Mesangial cell (primary cell): ENCODE measurements around the gene DNAJC16. TPM values are rescaled to one million over a fixed set of nuclear protein-coding genes. Genes with fewer than 3 reads are reported as not detected.

Source experiments
- total RNA-seq: library from RNA; depleted of rRNA; stranded (reverse); fragments of >200 nt; gene quantifications from 2 replicates; pipeline ENCODE4 v1.2.3, GENCODE V29; 2015

Gene DNAJC16
- total RNA-seq: 8.6 and 12.7 TPM in 2 replicates

DNA sequence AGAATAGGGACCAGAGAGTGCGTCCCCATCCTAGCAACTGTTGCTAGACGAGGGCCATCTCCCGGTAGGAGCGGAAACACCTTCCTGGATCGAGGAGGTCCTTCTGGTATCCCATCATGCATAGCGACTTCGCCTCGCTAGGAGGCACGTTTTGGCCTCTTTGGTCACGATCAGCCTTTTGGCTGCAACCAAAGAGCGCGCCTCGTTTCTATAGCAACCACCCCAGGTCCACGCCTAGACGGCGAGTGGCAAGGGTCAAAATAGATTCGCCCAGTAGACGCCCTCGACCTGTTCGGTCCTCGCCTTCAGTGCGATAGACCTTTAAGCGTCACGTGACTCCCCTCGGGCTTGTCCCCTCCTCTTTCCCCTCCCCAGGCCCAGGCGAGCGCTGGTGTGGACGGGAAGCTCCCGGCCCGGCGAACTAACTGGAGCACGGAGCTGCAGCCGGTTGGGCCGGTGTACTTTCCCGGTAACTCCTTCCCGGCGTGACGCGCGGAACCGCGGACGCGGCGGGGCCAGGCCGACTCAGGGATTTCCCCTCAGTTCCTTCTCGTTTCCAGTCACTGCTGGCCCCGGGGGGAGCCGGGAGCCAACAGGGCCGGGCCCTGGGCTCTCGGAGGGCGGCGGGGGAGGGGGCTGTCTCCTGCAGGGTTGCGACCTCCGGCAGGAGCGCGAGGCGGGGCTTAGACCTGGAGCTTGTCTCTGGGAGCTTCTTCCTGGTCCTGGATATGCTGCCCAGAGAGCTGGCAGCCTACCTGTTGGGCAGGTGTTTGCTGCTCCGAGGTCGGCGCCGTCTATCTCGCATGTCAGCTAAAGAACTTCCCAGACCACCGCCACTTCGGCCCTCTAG, at the start of gene DNAJC16:
Gene DNAJC16, plus strand, starts transcription at position 359 of the 850 bp plus-strand sequence. CDS start 2,258 bp downstream, outside the sequence.

DNA sequence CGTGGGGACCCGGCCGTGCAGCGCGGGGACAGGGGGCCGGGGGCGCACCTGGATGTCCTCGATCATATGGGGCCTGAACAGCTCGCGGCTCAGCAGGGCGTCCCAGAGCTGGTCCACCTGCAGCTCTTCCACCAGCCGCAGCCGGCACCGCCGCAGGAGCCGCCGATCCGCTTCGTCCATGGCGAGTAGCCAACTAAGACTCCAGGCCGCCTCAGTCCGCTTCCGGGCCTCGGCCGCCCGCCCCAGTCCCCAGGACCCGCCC, 2.7 kb upstream of the DNAJC16 start, which contains the start of gene CASP9:
Gene CASP9, minus strand, starts transcription at position 195 of the 262 bp plus-strand sequence. Its CDS starts 15 bp downstream, at position 180.

DNA sequence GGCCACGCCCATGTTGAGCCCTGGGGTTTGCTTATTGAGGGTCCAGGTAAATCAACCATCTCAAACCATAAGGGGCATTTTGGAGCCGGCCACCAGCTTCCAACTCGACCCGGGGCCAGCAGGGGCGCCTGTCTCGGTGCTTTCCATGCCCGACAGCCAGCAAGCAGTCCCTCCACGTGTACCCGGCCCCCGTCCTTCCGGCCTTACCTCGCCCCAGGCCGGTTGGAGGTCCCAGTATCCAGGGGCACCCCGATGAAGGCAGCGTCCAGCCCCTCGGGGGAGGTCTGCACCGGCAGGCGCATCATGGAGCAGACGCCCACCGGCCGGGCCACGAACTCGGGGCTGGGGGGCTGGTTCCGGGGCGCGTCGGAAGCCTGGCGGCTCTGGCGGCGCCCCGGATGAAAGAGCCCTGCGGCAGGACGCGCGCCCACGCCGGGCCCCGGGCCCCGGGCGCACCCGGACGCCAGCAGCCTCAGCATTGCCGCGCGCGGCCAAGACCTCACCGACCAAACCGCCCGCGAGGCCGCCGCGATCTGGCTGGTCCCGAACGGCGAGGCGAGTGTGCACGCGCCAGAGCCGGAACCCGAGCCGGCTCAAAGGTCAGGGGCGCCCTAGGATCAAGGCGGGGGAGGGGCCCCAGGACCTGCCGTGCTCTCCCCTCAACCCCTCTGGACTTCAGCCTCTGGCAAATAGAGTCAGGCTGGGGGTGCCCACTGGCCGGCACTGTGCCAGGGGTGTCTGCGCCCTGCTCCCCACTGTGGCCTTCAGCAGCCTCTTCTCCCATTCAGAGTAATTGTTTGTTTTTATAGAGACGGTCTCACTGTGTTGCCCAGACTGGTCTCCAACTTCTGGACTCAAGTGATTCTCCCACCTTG, 58.1 kb downstream of the DNAJC16 start, which contains the start of gene AGMAT:
Gene AGMAT, minus strand, starts transcription at position 563 of the 875 bp plus-strand sequence. Its CDS starts 84 bp downstream, at position 479.

DNA sequence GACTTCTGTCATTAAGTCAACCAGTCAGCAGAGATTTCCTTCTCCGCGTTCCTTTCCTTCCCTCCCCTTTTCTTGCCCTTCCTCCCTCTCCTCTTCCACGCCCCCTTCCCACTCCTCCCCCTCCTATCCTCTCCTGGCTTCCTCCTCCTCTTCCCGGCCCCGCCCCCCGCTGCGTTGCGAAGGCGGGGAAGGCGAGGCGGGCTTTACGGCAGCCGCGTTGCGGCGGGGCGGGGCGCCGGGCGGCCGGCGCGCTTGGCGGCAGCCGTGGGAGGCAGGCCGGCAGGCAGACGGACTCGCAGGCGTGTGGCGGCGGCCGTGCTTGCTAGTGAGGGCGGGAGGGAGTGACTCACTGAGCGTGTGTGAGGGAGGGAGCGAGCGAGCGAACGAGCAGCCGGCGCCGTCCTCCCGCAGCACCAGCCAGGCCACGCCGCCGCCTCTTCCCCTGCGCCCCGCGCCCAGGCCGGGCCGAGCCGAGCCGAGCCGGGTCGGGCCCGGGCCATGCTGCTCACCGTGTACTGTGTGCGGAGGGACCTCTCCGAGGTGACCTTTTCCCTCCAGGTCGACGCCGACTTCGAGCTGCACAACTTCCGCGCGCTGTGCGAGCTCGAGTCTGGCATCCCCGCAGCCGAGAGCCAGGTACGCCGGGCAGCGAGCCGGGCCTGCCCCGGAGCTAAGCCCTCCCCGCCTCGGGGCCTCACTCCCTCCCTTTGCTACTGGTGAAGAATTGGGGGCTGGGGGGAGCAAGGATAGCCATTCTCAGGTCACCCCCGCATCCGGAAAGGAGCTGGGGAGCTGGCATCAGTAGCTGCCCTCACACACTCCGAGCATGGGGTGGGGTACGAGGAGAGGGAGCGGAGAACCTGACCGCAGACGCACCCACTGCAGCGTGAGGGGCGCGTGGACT, 90.8 kb downstream of the DNAJC16 start, which contains the start of gene DDI2:
Gene DDI2, plus strand, starts transcription at position 286 of the 904 bp plus-strand sequence. Its CDS starts 213 bp downstream, at position 499.

Other genes starting within 250 kb of the DNAJC16 start
- gene EFHD2, start 117.0 kb upstream of the DNAJC16 start, total RNA-seq: 54.0 and 106 TPM in 2 replicates
- not detected in 2 replicates for gene CTRC, start 88.4 kb upstream of the DNAJC16 start, total RNA-seq
- gene CELA2A, start 70.1 kb upstream of the DNAJC16 start, total RNA-seq: not detected in 2 replicates
- not detected in 2 replicates for gene CELA2B, start 50.7 kb upstream of the DNAJC16 start, total RNA-seq
- 16.0 and 17.6 TPM in 2 replicates for gene CASP9, start 2.6 kb upstream of the DNAJC16 start, total RNA-seq
- 1.4 and 2.8 TPM in 2 replicates for gene AGMAT, start 58.2 kb downstream of the DNAJC16 start, total RNA-seq
- gene DDI2, start 90.6 kb downstream of the DNAJC16 start, total RNA-seq: 10.1 and 14.2 TPM in 2 replicates
- gene PLEKHM2, start 157.5 kb downstream of the DNAJC16 start, total RNA-seq: 56.1 and 75.3 TPM in 2 replicates
- 0.13 and 2.1 TPM in 2 replicates for gene SLC25A34, start 209.4 kb downstream of the DNAJC16 start, total RNA-seq
- gene TMEM82, start 215.7 kb downstream of the DNAJC16 start, total RNA-seq: not detected in 2 replicates
- 198 and 268 TPM in 2 replicates for gene FBLIM1, start 231.9 kb downstream of the DNAJC16 start, total RNA-seq